SU-DHL-6 (cell line): ENCODE results near the gene TRIM7.

ENCODE experiments used
- EZH2phosphoT487 ChIP-seq: fragments of 200-600 bp; sonication (generic), shearing (Covaris generic); conservative IDR thresholded peaks from 2 replicates; pipeline ENCODE4 v1.6.1; 2018; ENCODE audit warnings: mild to moderate bottlenecking, antibody characterized with exemption, low read length, moderate library complexity, mixed read lengths
- TF ChIP-seq, protein P1 (sequence below): fragments of 200-600 bp; sonication (generic); IDR thresholded peaks from one replicate; pipeline ENCODE4 v1.5.1; 2017; ENCODE audit warnings: antibody characterized with exemption, mild to moderate bottlenecking, low read length, moderate library complexity; ENCODE audit not compliant: insufficient read depth, poor library complexity, severe bottlenecking

- TF ChIP-seq, protein P1, sequence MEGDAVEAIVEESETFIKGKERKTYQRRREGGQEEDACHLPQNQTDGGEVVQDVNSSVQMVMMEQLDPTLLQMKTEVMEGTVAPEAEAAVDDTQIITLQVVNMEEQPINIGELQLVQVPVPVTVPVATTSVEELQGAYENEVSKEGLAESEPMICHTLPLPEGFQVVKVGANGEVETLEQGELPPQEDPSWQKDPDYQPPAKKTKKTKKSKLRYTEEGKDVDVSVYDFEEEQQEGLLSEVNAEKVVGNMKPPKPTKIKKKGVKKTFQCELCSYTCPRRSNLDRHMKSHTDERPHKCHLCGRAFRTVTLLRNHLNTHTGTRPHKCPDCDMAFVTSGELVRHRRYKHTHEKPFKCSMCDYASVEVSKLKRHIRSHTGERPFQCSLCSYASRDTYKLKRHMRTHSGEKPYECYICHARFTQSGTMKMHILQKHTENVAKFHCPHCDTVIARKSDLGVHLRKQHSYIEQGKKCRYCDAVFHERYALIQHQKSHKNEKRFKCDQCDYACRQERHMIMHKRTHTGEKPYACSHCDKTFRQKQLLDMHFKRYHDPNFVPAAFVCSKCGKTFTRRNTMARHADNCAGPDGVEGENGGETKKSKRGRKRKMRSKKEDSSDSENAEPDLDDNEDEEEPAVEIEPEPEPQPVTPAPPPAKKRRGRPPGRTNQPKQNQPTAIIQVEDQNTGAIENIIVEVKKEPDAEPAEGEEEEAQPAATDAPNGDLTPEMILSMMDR = no peak
- TF ChIP-seq EZH2phosphoT487 = no peak
Measured at GRCh38 chr5:181197326-181197951, 7.6 kb downstream of the TRIM7 start.
